ENCODE measurements around the gene ITK.

The ITK gene

DNA sequence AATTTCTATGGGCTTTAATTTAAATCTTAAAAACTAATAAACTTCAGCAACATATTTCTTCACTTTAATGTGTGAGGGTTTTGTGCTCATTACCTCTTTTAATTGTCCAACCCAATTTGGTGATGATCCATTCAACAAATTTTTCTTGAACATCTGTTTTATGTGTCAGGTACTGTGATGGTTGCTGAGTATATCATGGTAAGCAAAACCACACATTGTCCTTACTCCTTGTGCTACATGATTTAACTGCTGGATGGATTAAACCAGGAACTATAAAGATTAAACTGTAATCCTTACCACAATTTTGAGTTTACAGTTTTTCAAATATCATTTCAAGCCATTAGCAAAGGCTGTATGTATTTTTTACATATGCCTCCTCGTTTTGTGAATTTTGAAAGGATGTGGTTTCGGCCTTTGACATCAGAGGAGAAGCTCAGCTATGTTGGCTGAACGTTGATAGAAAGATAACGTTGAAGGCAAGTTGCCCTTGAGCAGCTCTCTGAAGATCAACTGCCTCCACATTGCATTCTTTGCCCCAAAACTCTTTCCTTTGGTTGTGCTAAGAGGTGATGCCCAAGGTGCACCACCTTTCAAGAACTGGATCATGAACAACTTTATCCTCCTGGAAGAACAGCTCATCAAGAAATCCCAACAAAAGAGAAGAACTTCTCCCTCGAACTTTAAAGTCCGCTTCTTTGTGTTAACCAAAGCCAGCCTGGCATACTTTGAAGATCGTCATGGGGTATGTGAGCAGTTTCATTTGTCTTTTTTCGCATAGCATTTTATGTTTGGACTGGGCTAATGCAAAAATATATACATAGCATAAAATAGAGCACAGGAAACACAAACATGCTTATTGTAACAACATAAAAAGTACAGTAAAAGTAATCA, at the start of gene ITK:
Gene ITK, plus strand, starts transcription at position 467 of the 891 bp plus-strand sequence. Its CDS starts 138 bp downstream, at position 605.
- peak; percentile 80 for DNase-seq (ENCODE audit: low spot score)

DNA sequence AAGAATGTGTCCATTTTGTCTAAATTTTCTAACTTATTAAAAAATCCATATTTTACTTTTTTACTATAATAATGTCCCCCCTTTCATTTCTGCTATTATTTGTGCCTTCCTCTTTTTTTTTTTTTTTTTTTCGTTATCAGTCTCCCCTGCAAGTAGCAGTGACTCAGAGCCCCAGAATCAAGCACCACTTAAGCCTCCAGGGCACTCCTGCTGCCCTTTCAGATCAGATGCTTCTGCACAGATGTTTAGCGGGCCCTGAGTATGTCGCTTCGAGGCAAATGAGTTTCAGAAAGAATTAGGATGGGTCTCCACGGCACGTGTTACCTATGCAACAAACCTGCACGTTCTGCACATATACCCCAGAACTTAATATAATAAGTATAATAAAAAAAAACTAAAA, 49.7 kb upstream of the ITK start:
- DNase-seq (ENCODE audit: low spot score), result no peak

DNA sequence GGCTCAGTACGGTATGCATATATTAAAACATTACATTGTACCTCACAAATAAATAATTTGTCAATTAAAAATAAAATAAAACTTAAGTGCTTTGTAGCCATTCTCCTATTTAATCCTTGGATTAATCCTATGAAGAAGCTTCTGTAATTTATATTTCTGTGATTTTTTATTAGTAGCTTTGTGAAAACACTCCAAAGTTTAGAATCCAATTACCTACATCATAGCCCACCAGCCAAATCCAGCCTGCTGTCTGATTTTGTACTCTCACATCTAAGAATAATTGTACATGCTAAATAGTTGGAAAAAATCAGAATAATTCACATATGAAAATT, 48.4 kb upstream of the ITK start:
- DNase-seq (ENCODE audit: low spot score), result no peak

DNA sequence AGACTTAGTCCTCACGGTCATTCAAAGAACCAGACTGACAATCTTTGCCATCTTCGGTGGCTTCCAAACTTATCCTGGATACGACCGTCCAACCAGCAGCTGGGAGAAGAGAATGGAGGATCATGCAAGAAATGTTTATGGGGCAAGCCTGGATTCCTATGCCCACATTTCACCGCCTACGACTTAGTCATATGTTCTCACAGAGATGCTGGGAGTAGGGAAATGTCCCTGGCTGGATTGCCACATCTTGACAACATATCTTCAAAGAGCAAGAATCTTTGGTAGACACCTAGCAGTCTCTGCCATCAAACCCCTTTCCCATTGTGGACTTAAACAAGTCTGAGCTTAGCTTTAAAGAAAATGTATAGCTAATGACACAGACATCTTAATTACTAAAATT, 42.9 kb upstream of the ITK start:
- no peak for DNase-seq (ENCODE audit: low spot score)

DNA sequence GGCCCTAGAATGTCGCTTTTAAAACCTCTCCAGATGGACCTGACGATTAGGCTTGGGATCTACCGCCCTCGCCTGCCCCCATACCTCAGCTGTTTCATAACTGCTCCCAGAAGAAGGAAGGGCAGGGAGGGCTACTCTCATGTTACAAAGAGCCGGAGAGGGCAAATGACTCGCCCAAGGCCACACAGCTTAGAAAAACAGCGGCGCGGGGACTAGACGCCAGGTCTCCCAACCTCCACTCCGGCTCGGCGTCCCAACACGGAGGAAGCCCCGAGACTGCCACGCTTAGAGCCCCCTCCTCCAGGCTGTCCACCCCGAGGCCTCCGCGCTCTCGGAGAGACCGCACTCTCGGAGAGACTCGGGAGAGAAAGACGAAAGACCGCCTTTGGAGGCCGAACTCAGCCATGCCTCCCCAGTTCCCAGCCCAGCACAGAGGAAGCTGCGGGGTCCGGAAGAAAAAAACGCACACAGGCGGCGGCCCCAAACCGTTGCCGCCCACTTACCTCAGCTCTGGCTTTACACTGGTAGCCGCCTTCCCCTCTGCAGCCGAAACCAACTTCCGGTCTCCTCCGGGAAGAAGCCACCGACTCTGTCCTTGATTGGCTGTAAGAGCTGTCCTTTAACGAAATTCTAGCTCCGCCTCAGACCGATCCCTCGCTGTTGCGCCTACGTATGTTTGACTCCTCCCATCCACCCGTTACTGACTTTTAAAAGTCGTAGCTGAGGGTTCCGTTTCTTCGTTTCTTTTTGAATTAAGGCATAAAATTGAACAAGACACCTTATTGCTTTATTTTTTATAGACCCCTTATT, 38.1 kb upstream of the ITK start, which contains the start of gene MED7:
Gene MED7, minus strand, starts transcription at position 549 of the 810 bp plus-strand sequence. CDS start 3,434 bp downstream, outside the sequence.
- peak; percentile 98 for DNase-seq (ENCODE audit: low spot score)

DNA sequence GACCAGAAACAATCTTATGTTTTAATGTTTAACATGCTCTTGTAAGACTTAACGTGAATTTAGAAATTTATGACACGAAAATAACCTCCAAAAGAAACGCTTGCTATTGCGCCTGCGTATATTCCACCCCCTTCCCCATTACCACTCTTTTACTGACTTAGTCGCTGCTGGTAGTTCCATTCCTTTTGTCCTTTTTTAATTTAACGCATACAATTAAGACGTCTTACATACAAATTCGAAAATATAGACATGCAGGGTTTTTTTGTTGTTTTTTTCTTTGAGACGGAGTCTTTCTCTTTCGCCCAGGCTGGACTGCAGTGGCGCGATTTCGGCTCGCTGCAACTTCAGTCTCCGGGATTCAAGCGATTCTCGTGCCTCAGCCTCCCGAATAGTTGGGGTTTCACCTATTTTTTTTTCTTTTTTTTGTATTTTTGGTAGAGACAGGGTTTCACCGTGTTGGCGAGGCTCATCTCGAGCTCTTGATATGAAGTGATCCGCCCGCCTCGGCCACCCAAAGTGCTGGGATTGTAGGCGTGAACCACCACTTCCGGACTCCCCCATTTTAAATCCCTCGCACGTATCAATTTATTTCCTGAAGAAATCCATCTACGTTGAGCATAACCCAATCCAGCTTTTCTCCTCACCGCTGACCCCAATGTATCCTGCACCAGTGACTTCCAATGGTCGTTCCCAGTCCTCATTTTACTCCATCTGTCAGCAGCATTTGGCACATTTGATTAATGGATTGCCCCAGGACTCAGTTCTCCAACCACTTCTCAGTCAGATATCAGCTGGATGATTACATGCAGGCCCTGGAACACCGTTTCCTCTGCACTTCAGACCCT, 37.3 kb upstream of the ITK start:
- DNase-seq (ENCODE audit: low spot score), result peak; percentile 61

DNA sequence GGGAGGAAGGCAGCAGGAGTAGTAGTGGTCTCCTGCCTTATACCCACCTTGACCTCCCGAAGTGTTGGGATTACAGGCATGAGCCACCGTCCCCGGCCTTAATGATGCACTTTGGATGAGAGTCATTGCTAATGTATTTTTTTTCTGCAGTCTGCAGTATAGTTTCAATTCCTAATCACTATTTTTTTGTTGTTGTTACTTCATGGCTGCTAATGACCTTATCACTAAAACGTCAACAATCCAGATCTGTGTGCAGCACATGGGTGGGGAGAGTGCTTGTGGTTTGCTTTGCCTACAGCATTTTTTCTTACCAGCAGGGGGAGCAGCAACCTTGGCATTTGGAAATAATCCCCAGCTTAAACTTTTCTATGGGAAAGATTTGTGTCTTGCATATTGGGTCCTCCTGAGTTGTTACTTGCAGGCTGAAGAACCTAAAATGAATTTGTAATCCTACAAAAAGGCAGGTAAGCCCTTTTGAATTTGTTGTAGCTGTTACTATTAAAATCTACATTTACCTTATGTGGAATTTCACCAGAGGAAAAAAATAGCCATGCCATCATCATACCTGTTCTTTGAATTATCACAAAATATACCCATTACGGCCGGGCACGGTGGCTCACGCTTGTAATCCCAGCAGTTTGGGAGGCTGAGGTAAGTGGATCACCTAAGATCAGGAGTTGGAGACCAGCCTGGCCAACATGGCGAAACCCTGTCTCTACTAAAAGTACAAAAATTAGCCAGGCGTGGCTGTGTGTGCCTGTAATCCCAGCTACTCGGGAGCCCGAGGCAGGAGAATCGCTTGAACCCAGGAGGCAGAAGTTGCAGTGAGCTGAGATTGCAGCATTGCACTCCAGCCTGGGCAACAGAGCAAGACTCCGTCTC, 31.7 kb upstream of the ITK start:
- peak; percentile 87 for DNase-seq (ENCODE audit: low spot score)

DNA sequence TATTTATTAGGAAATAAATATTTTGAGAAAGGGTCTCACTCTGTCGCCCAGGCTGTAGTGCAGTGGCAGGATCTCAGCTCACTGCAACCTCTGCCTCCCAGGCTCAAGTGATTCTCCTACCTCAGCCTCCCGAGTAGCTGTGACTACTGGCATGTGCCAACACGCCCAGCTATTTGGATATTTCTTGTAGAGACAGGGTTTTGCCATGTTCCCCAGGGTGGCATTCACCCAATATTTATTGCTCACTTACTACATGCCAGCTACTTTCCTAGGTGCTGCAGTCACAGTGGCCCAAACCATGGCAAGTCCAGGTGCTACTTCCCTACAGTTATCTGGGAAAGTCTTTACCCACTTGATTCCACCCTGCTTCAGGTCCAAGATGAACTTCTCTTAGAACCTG, 29.6 kb upstream of the ITK start:
- DNase-seq (ENCODE audit: low spot score), result no peak

DNA sequence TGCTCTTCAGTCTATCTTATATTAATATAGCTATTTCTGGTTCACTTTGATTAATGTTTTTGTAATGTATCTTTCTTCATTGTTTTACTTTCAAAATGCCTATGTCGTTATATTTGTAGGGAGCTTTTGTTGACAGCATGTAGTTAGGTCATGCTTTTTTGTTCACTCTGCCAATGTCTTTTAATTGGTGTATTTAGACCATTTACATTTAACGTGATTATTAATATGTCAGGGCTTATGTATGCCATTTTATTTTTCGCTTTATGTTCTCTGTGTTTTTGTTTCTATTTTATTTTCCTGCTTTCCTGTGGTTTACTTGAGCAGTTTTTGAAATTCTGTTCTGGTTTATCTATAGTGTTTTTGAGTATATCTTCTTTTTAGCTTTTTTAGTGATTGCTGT, 25.3 kb upstream of the ITK start:
- no peak for DNase-seq (ENCODE audit: low spot score)

DNA sequence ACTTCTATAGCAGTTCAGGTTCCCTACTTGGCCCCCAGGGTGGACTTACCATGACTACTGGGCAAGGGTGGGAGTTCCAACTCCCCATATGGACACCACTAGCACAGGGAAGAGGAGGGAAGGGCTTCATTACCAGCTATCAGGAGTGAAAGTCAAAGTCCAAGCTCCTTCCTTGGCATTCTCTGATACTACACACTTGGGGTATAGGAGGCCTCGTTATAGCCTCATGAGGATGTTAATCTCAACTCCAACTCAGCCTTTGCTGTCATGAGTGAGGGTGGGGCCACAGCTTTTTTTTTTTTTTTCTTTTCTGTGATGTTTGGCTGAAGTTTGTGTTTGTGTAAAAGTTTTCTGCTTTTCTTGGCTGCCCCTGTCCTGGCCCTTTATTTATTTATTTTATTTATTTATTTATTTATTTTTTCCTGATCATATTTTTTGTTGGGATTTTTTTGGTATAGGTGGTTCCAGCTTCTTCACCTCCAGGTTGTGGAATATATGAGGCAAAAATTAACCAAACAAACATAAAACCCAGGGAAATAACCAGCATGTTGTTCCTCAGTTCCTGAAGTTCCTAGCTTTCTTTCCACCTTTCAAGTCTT, 23.2 kb upstream of the ITK start:
- DNase-seq (ENCODE audit: low spot score), result no peak

DNA sequence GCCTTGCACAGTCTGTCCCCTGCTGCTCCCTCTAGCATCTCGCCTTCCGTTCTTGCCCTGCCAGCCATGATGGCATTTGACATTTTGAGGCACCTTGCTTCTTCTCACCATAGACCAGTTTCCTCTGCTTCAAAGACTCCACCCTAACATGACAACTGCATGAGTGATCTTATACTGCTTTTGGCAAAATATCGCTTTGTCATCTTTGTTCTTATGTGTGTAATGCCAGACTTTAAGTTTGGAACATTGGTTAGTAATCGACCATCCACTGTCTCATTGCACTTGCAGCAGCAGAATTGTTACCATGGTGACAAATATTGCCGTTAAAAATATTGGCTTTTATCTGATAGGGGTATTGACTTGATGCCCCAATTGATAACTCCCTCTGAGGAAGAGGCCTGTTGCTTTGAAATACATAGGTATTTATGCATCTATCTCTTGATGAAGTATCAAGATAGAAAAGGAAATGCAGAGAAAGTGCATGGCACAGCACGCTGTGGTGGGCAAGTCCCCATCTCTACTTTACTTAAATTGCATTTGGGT, 21.4 kb upstream of the ITK start:
- peak; percentile 58 for DNase-seq (ENCODE audit: low spot score)

DNA sequence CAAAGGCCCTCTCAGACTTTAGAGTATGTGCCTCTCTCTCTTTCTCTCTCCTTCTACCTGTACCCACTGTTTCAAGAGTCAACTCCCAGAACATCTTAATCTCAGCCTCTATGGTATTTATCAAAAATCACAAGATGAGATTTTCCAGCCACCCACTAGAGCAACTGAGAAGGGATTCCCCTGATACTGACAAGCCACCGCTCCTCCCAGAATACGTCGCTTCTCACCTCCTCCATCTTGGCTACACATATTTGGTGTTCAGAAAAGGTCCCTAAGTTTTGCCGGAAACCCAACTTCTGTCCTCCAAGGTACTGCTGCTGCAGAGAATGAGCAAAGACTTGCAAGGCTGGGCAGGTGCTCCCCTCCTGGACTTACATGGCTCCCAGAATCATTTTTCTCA, 20.6 kb upstream of the ITK start:
- peak; percentile 48 for DNase-seq (ENCODE audit: low spot score)

DNA sequence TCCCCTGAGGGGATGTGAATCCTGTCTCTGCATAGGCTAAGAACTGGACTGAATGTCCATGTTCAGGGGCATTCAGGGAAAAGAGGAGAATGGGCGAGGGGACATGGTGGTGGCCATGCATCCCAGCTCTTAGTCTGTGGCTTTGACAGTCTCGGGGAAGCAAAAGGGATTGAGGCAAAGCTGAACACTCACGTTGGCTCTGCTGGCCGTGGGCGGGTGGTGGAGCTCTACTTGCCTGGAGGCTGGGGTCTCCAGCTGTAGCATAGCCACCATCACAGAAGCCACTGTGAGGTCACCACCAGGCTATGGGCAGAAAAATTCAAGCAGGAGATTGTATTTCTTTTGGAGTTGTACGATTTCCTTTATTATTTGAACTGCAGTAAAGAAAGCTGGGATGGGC, 18.6 kb upstream of the ITK start:
- DNase-seq (ENCODE audit: low spot score), result no peak

DNA sequence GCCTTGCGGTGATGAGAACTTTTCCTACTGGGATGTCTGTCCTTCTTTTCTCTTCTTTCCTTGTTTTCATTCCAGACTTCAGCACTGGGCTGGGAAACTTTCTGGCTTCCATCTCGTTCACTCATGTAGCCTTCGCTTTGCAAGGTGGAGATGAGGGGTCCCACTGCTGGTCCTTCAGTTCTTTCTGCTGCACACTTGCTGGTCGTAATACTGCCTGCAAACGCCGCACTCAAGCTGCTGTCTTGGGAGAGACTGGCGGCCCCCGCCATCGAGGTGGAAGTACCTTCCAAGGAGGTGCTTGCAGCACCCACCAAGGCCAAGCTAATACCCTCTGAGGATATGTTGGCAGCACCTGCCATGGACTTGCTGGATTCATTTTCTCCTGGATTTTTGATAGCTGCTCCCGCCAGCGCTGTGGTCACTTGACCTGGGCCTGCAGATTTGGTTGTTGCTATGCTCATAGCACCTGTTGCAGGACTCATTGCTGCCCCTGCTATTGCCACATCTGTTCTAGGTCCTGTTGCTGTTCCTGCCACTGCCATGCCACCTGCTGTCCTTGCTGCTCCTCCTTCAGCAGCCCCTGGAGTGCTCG, 17.6 kb upstream of the ITK start:
- no peak for DNase-seq (ENCODE audit: low spot score)

DNA sequence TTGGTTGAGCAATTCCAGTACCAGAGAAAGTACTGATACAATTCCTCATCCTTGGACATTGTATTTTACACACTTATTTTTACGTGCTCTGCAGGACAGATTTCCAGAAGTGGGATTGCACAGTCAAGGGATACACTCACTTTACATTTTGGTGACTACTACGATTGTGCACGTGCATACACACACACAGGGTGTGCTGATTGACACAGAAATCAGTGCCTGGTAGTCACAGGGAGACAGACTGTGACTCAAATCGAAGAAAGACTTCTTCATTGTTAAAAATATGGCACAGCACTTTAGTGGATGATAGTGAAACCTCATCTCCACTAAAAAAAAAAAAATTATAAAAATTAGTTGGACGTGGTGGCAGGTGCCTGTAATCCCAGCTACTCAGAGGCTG, 16.1 kb upstream of the ITK start:
- DNase-seq (ENCODE audit: low spot score), result no peak

DNA sequence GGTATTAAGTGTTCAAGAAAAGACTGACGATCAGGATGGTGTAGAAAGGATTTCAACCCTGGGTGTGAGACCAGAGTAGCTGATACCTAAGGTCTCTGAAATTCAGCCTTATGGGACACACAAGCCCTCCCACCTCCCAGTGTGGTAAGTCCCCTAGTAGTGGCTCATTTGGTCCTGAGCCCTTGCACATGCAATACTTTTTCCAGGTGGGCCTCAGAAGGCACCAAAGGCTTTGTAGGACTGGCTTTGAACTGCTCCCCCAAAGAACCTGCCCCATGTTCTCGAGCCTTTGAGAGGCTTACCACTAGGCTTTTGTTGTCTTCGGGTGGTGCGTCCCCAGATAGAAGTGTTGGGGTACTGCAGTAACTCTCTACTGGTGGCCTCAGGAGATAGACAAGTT, 15.4 kb upstream of the ITK start:
- no peak for DNase-seq (ENCODE audit: low spot score)

DNA sequence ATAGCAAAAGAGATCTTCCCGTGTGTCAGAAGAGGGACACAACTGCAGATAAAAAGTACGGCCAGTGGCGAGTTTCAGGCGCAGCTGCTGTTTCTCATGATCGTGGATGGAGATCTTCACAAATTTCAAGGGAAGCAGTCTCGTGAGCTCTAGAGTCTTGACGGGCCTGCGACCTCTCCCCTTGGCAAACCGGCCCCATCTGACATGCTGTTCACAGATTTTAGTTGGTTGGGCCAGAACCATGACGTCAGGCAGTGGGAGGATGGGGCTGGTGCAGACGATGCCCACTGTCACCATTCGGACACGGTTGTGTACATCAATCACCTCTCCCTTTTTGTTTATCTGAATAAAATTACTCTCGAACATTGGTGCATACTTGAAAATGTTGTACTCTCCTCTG, 15.0 kb upstream of the ITK start:
- DNase-seq (ENCODE audit: low spot score), result no peak

DNA sequence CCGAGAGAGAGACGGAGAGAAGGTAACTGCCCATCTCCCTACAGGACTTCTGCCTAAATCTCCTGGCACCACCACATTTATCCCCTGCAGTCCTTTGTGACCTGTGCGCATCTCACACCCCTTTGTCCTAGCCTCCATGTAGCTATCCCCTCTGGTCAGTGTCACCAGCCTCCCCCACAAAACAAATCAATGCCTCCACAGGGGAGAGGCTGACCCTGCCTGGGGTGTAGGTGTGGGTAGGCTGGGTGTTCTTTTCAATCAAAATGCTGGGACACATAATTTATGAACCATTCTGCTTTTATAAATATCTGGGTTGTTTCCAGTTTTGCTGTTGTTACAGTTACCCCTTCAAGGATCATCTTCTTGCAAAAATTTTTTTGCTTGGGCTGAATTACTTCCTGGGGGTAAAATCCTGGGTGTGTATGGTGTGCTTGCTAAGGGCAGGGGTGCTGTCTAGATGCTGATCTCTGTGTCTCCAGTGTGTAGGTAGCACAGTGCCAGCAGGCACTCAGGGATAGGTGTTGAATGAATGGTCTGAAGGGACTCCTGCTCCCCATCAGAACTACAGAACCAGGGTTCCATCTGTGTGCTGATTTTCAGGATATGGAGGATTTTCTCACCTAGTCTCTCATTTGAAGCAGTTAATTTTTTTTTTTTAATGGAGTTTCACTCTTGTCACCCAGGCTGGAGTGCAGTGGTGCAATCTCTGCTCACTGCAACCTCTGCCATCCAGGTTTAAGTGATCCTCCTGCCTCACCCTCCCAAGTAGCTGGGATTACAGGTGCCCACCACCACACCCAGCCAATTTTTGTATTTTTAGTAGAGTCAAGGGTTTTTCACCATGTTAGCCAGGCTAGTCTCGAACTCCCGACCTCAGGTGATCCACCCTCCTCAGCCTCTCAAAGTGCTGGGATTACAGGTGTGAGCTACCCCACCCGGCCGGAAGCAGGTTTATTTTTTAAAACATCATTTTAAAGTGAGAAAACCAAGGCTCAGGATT, 14.1 kb upstream of the ITK start, which contains the start of gene GARIN3:
Gene GARIN3, minus strand, starts transcription at position 51 of the 1,000 bp plus-strand sequence. CDS start 96 bp downstream, outside the sequence.
- no peak for DNase-seq (ENCODE audit: low spot score)

DNA sequence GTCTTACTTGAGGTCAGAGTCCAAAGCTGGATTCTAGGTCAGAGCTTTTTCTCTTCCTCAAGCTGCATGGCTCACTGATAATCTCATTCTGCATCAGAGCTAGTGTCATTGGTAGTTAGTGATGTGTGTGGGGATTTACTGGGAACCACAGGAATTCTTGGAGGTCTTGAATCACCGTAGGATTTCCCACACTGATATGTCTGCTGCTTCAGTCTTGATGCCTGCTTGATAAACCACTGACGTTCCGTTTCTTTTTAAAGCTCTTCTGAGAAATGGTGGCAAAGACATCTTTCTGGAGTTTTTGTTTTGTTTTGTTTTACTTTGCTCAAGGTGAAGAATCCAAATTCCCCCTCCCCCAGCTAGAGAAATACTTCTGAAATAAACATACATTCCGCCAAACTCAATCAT, 13.4 kb upstream of the ITK start:
- no peak for DNase-seq (ENCODE audit: low spot score)
